ENCODE data around the gene FGF19. TPM values are rescaled to one million over a fixed set of nuclear protein-coding genes. Genes with fewer than 3 reads are reported as not detected.

Gene FGF19
- total RNA-seq, 1 donor from 2014 or later = not detected

- no peak for DNase-seq (ENCODE audit: low read depth in 2 of 2)
Measured at GRCh38 chr11:69656536-69657455, 47.0 kb downstream of the FGF19 start.

- no peak for DNase-seq (ENCODE audit: low read depth in 2 of 2)
Measured at GRCh38 chr11:69655479-69656428, 48.1 kb downstream of the FGF19 start.

- no peak for DNase-seq (ENCODE audit: low read depth in 2 of 2)
Measured at GRCh38 chr11:69654660-69655478, 49.0 kb downstream of the FGF19 start.

- DNase-seq (ENCODE audit: low read depth in 2 of 2) = peak in 1 of 2 donors; percentile 26
Measured at GRCh38 chr11:69654001-69654659, 49.7 kb downstream of the FGF19 start.

- DNase-seq (ENCODE audit: low read depth in 2 of 2) = no peak
Measured at GRCh38 chr11:69653406-69653960, 50.3 kb downstream of the FGF19 start.

- no peak for DNase-seq (ENCODE audit: low read depth in 2 of 2)
Measured at GRCh38 chr11:69652999-69653398, 50.8 kb downstream of the FGF19 start.

- DNase-seq (ENCODE audit: low read depth in 2 of 2) = no peak
Measured at GRCh38 chr11:69651834-69652620, 51.8 kb downstream of the FGF19 start.

GRCh38 chr11:69650832-69651344 is 52.9 kb downstream of the FGF19 start:
- no peak for DNase-seq (ENCODE audit: low read depth in 2 of 2)

GRCh38 chr11:69650081-69650831 is 53.6 kb downstream of the FGF19 start:
- no peak for DNase-seq (ENCODE audit: low read depth in 2 of 2)

- no peak for DNase-seq (ENCODE audit: low read depth in 2 of 2)
Measured at GRCh38 chr11:69649576-69649900, 54.3 kb downstream of the FGF19 start.

- no peak for DNase-seq (ENCODE audit: low read depth in 2 of 2)
Measured at GRCh38 chr11:69648679-69649575, 54.9 kb downstream of the FGF19 start.

Other genes with a start within 250 kb of the FGF19 start
- under 0.01 TPM in 1 of 2 replicates, not detected in the other for gene LINC01488, start 222.4 kb downstream of the FGF19 start, total RNA-seq
- gene CCND1, start 62.9 kb downstream of the FGF19 start, total RNA-seq = 222 and 302 TPM in 2 replicates
- gene LTO1, start 28.7 kb downstream of the FGF19 start, total RNA-seq = 10.1 and 10.6 TPM in 2 replicates
- gene FGF4, start 71.3 kb upstream of the FGF19 start, total RNA-seq = not detected in 2 replicates
- gene FGF3, start 115.4 kb upstream of the FGF19 start, total RNA-seq = not detected in 2 replicates

All from dermis microvascular lymphatic vessel endothelial cell (primary cell).